K562 treated with DMSO at 1 percent for 12 hours (cell line): ENCODE results near the gene ART4. TPM values are rescaled to one million over a fixed set of nuclear protein-coding genes. Genes with fewer than 3 reads are reported as not detected.

Source experiments
- total RNA-seq: library from RNA; unstranded; fragments of 300-600 nt; gene quantifications from 2 replicates; pipeline ENCODE4 v1.2.3, GENCODE V29; 2022; ENCODE audit not compliant: insufficient read depth

The ART4 gene, protein sequence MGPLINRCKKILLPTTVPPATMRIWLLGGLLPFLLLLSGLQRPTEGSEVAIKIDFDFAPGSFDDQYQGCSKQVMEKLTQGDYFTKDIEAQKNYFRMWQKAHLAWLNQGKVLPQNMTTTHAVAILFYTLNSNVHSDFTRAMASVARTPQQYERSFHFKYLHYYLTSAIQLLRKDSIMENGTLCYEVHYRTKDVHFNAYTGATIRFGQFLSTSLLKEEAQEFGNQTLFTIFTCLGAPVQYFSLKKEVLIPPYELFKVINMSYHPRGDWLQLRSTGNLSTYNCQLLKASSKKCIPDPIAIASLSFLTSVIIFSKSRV
- not detected in 2 replicates for total RNA-seq

DNA sequence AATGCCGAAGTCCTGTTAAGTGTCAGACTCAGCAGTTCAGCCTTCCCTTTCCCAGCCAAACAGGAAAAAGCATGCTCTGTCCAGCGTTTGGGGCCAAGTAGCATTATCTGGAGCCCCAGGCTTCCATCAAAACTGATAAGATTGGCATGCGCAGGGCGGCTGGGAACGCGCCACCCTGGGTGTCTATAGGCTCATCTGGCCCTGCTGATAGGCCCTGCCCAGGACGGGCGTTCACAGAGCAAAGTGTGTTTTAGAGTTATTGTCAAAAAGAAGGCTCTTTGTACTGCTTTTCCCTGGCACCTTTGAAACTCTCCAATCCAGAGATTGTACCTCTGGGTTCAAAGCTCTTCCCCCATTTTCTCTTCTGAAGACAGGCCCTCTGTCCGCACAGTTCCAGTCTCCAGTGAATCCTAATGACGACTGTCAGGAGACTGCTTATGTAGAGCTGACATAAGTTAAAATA is at the start of gene ART4:
Gene ART4, minus strand, starts transcription at position 102 of the 463 bp plus-strand sequence. CDS start 413 bp downstream, outside the sequence.

DNA sequence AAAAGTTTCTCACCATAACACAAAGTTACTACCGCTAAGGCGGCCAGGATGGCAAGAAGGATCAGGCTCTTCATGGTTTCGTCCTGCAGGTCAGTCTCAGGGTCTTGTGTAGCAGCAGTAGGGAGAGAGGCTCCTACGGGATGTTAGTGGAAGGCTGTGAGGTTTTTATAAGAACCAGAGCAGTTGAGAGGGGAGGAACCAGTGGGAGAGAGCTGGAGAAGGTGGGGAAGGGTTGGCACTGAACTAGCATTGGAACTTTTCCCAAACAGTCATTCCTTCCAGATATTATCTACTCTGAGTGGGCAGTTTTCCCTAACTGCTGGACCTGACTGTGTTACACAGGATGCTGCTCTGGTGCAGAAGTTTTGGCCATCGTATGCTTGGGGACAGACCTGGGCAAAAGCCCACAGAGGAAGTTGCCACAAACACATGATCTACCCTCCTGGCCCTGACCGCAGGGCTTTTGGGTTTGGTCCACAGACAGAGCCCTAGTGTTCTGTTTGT is 42.4 kb upstream of the ART4 start, which contains the start of gene MGP:
Gene MGP, minus strand, starts transcription at position 137 of the 504 bp plus-strand sequence. Its CDS starts 63 bp downstream, at position 74.

DNA sequence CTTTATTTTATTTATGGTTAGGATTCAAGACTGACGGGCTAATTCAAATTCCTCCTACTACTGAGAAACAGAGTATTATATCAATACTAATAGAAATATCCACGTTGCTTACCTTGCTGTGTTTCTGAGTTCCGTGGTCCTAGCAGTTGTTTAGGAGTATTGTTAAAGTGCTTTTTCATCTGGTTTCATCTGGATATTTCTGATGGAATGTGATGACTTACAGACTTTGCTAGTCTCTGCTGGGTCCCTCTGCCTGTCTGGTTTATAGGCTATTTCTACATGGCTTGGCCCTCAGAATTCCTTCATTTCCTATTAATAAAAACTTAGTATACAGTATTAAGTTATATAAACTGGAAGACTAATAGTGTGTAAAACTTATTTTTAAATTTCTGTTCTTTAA is 29.3 kb downstream of the ART4 start, which contains the start of gene SMCO3:
Gene SMCO3, minus strand, starts transcription at position 169 of the 400 bp plus-strand sequence. CDS start 7,502 bp downstream, outside the sequence.

DNA sequence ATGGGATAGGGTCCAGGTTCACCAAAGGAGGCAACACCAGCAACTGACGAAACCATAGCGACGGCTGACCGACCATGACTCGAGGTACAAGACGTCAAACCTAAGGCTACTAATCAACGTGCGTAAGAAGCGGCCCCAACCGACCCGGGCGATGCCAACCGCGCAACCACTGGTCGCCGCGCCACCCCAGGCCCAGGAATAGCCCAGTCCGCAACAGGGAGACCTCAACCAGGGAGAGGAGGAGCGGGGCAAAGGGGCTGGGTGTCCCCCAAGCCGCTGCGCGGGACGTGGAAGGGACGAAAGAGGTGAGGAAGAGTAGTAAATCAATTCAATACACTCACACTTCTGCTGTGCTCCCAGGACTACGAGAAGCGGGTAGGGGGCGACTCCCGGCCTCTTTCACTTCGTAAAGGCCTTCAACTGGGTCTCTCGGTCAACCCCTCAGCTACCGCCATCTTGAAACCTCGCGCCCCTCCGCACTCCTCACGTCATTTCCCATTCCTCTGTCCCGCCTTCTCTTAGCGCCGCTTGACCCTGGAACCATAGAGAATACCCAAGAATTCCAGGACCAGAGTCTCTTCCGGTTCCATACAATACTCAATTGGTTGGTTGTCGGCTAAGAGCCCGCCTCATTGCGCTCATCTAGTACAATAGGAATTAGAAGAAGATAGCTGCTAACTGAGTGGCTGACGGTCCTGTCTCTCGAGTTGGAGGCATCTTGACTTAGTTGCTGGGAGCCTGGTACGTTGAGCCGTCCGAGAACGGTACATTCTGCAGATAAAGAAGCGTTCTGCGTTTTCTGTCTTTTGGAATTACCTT is 40.1 kb downstream of the ART4 start, which contains the start of the genes C12orf60 and WBP11:
Gene C12orf60, plus strand, starts transcription at position 660 of the 819 bp plus-strand sequence. CDS start 19,266 bp downstream, outside the sequence.
Gene WBP11, minus strand, starts transcription at position 468 of the 819 bp plus-strand sequence. CDS start 2,095 bp downstream, outside the sequence.

Other genes with a start within 250 kb of the ART4 start
- gene GUCY2C, start 146.9 kb downstream of the ART4 start, total RNA-seq, result not detected in 2 replicates
- gene WBP11, start 40.0 kb downstream of the ART4 start, total RNA-seq, result 14.3 and 31.3 TPM in 2 replicates
- 0.63 and 1.3 TPM in 2 replicates for gene C12orf60, start 39.9 kb downstream of the ART4 start, total RNA-seq
- gene SMCO3, start 29.3 kb downstream of the ART4 start, total RNA-seq, result not detected in 2 replicates
- not detected in 2 replicates for gene MGP, start 42.3 kb upstream of the ART4 start, total RNA-seq
- not detected in 2 replicates for gene ERP27, start 95.0 kb upstream of the ART4 start, total RNA-seq
- 49.9 and 71.8 TPM in 2 replicates for gene ARHGDIB, start 118.1 kb upstream of the ART4 start, total RNA-seq
- gene PDE6H, start 129.5 kb upstream of the ART4 start, total RNA-seq, result not detected in 2 replicates